ENCODE data around the gene KREMEN2.

The KREMEN2 gene

GRCh38 chr16:2999929-3000328 is 35.9 kb downstream of the KREMEN2 start:
- DNase-seq (no peak), ATAC-seq (replicated peaks) (no peak)
- H3K4me3 Mint-ChIP-seq, result no peak overlapping the region
- H3K36me3 Mint-ChIP-seq (ENCODE audit: insufficient read depth), result peaks cover 11% of the 10 kb centered on the region
- peaks cover 16 to 30% of the 10 kb centered on the region in 2 donors for H3K27me3 Mint-ChIP-seq
- H3K9me3 Mint-ChIP-seq, result no peaks in the 10 kb centered on the region
- peaks cover 0 to 6% of the 10 kb centered on the region in 2 donors for H3K4me1 Mint-ChIP-seq (ENCODE audit: low read depth in 2 of 2)
- no peak overlapping the region for H3K27ac Mint-ChIP-seq

- ATAC-seq (replicated peaks), result no peak
- H3K36me3 Mint-ChIP-seq (ENCODE audit: insufficient read depth), result peaks cover 11% of the 10 kb centered on the region
- no peaks in the 10 kb centered on the region for H3K9me3 Mint-ChIP-seq
- no peak for DNase-seq
- no peak overlapping the region for H3K4me3 Mint-ChIP-seq
- peaks cover 16 to 30% of the 10 kb centered on the region in 2 donors for H3K27me3 Mint-ChIP-seq
- H3K27ac Mint-ChIP-seq, result no peak overlapping the region
- peaks cover 0 to 7% of the 10 kb centered on the region in 2 donors for H3K4me1 Mint-ChIP-seq (ENCODE audit: low read depth in 2 of 2)
These were observed 36.5 kb downstream of the KREMEN2 start for GRCh38 chr16:3000540-3000939.

DNA sequence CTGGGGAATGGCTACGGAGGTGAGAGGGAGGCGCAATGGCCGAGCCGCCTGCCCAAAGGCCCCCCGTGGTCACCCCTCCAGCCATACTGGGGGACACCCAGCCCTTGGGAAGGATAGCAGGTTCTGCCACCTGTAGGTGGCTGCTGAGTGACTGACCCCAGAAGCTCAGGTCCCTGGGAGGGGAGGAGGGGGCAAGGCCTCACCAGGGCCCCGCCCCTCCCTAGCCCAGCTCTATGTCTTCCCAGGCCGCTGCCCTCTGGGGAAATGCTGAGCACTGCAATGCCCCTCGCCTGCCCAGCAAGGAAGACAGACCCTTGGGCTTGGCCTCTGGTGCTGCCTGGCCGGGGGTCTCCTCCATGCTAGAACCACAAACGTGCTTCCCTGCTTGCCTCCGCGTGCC is 37.2 kb downstream of the KREMEN2 start:
- no peaks in the 10 kb centered on the region for H3K9me3 Mint-ChIP-seq
- ATAC-seq (replicated peaks), result no peak
- H3K27ac Mint-ChIP-seq, result no peak overlapping the region
- no peak overlapping the region for H3K4me3 Mint-ChIP-seq
- DNase-seq, result no peak
- H3K4me1 Mint-ChIP-seq (ENCODE audit: low read depth in 2 of 2), result peaks cover 0 to 7% of the 10 kb centered on the region in 2 donors
- H3K27me3 Mint-ChIP-seq, result peaks cover 16 to 30% of the 10 kb centered on the region in 2 donors
- H3K36me3 Mint-ChIP-seq (ENCODE audit: insufficient read depth), result peaks cover 11% of the 10 kb centered on the region

DNA sequence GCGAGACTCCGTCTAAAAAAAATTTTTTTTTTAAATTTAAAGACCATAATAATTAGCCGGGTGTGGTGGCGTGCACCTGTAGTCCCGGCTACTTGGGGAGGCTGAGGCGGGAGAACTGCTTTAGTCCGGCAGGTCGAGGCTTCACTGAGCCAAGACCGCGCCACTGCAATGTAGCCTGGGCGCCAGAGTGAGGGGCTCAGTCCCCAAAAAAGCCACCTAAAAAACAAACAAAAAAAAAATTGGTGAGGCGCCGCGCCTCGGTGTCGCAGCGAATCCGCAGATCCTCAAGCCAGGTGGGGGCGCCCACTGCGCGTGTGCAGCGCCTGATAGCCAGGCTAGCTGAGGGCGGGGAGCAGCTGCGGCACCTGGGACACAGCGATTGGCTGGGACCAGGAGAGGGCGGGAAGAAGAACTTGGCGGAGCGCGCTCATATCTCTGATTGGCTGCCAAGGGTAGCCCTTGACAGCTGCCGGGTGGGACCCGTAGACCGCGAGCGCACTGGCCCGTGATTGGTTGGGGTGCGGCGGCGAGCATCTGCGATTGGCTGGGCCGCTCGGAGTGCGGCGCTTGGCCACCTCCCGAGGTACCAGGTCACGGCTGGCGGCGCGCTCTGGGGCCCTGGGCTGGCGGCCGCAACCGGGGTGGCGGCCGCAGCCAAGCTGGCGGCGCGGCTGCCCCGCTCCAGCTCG is 39.7 kb downstream of the KREMEN2 start:
- Mint-ChIP-seq H3K9me3 (no peaks in the 10 kb centered on the region), H3K27ac (peak overlapping the region in 1 of 2 donors; percentile 46), H3K36me3 (ENCODE audit: insufficient read depth) (peaks cover 11% of the 10 kb centered on the region), H3K4me3 (peak overlapping the region; percentile 77 to 78), H3K4me1 (ENCODE audit: low read depth in 2 of 2) (peaks cover 14 to 26% of the 10 kb centered on the region in 2 donors), H3K27me3 (peaks cover 16 to 40% of the 10 kb centered on the region in 2 donors)
- peak; percentile 97 for ATAC-seq (replicated peaks)
- peak; percentile 91 to 92 (median 91) for DNase-seq

GRCh38 chr16:3004319-3004718 is 40.2 kb downstream of the KREMEN2 start:
- peaks cover 11% of the 10 kb centered on the region for H3K36me3 Mint-ChIP-seq (ENCODE audit: insufficient read depth)
- H3K27ac Mint-ChIP-seq, result no peak overlapping the region
- H3K9me3 Mint-ChIP-seq, result no peaks in the 10 kb centered on the region
- peaks cover 16 to 35% of the 10 kb centered on the region in 2 donors for H3K27me3 Mint-ChIP-seq
- H3K4me3 Mint-ChIP-seq, result peak overlapping the region in 1 of 2 donors; percentile 64
- DNase-seq, result no peak
- H3K4me1 Mint-ChIP-seq (ENCODE audit: low read depth in 2 of 2), result peaks cover 14 to 27% of the 10 kb centered on the region in 2 donors
- peak; percentile 13 for ATAC-seq (replicated peaks)

GRCh38 chr16:3004781-3005284 is 40.8 kb downstream of the KREMEN2 start:
- H3K27ac Mint-ChIP-seq, result no peak overlapping the region
- H3K4me1 Mint-ChIP-seq (ENCODE audit: low read depth in 2 of 2), result peaks cover 14 to 27% of the 10 kb centered on the region in 2 donors
- no peak for DNase-seq
- H3K27me3 Mint-ChIP-seq, result peaks cover 11 to 31% of the 10 kb centered on the region in 2 donors
- no peaks in the 10 kb centered on the region for H3K9me3 Mint-ChIP-seq
- no peak for ATAC-seq (replicated peaks)
- H3K36me3 Mint-ChIP-seq (ENCODE audit: insufficient read depth), result peaks cover 11% of the 10 kb centered on the region
- H3K4me3 Mint-ChIP-seq, result peak overlapping the region; percentile 57 to 64

- H3K36me3 Mint-ChIP-seq (ENCODE audit: insufficient read depth), result peaks cover 6% of the 10 kb centered on the region
- no peaks in the 10 kb centered on the region for H3K9me3 Mint-ChIP-seq
- peaks cover 14 to 27% of the 10 kb centered on the region in 2 donors for H3K4me1 Mint-ChIP-seq (ENCODE audit: low read depth in 2 of 2)
- H3K4me3 Mint-ChIP-seq, result peak overlapping the region; percentile 59 to 80
- no peak for DNase-seq
- no peak for ATAC-seq (replicated peaks)
- H3K27ac Mint-ChIP-seq, result no peak overlapping the region
- H3K27me3 Mint-ChIP-seq, result peaks cover 0 to 23% of the 10 kb centered on the region in 2 donors
These were observed 43.2 kb downstream of the KREMEN2 start for GRCh38 chr16:3007059-3007956.

DNA sequence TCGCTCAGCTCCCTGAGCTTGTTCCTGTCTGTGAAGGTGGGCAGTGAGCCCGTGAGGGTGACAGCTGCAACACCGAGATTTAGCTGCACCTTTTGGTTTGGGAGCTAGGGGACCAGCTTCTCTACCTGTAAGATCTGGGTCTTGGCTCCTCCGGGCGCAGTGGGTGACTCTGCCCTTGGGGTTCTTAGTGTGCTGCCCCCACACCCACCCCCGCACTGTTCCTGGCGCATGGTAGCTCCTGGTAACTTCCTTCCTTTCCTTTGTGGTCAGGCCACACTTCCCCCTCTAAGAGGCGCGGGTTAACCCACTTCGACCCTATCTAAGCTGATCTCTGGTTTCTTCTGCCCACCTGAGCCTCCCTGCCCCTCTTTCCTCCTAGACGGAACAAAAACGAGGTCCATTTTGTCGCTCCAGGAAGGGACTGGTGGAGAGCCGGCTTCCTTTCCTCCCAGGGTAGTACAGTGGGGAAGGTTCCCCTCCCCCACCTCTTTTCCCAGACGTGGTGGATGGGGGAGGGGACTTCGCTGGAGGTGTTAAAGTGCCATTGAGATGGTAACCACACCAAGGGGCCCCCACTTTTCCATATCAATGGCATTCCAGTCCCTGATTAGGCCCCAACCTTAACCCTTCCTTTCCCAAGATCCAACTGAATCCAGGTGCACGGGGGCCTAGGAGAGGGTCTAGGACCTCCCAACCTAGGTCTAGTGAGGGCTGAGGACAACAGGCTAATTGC is 44.0 kb downstream of the KREMEN2 start:
- peak overlapping the region in 1 of 2 donors; percentile 55 for H3K27ac Mint-ChIP-seq
- ATAC-seq (replicated peaks), result no peak
- H3K36me3 Mint-ChIP-seq (ENCODE audit: insufficient read depth), result peaks cover 6% of the 10 kb centered on the region
- peaks cover 14 to 27% of the 10 kb centered on the region in 2 donors for H3K4me1 Mint-ChIP-seq (ENCODE audit: low read depth in 2 of 2)
- peaks cover 0 to 30% of the 10 kb centered on the region in 2 donors for H3K27me3 Mint-ChIP-seq
- H3K9me3 Mint-ChIP-seq, result no peaks in the 10 kb centered on the region
- peak in 1 of 3 experiments; percentile 18 for DNase-seq
- peak overlapping the region; percentile 59 to 80 for H3K4me3 Mint-ChIP-seq

DNA sequence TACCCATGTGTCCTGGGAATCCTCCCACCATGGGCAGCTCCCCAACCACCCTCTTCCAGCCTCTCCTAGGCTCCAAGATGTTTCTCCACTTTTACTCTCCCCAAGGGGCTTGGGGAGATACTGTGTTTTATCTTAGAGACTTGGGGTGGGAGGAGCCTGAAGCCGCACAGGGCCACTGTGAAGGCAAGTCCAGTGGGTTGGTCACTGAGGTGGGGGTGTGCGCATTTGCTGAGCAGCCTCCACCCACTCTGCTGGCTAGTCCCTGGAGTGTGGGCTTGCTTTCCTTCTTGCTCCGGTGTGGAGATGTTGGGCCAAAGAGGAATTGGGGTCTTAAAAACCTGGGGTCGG is 44.6 kb downstream of the KREMEN2 start:
- no peaks in the 10 kb centered on the region for H3K9me3 Mint-ChIP-seq
- DNase-seq (no peak), ATAC-seq (replicated peaks) (no peak)
- peaks cover 0 to 32% of the 10 kb centered on the region in 2 donors for H3K27me3 Mint-ChIP-seq
- peak overlapping the region in 1 of 2 donors; percentile 55 for H3K27ac Mint-ChIP-seq
- H3K4me1 Mint-ChIP-seq (ENCODE audit: low read depth in 2 of 2), result peaks cover 14 to 27% of the 10 kb centered on the region in 2 donors
- H3K36me3 Mint-ChIP-seq (ENCODE audit: insufficient read depth), result peaks cover 3% of the 10 kb centered on the region
- peak overlapping the region; percentile 59 to 80 for H3K4me3 Mint-ChIP-seq

GRCh38 chr16:3009568-3010390 is 45.7 kb downstream of the KREMEN2 start:
- DNase-seq, result no peak
- no peak overlapping the region for H3K4me3 Mint-ChIP-seq
- peaks cover 0 to 42% of the 10 kb centered on the region in 2 donors for H3K27me3 Mint-ChIP-seq
- H3K27ac Mint-ChIP-seq, result no peak overlapping the region
- peaks cover 4% of the 10 kb centered on the region for H3K36me3 Mint-ChIP-seq (ENCODE audit: insufficient read depth)
- no peaks in the 10 kb centered on the region for H3K9me3 Mint-ChIP-seq
- no peak for ATAC-seq (replicated peaks)
- H3K4me1 Mint-ChIP-seq (ENCODE audit: low read depth in 2 of 2), result peaks cover 14 to 23% of the 10 kb centered on the region in 2 donors

DNA sequence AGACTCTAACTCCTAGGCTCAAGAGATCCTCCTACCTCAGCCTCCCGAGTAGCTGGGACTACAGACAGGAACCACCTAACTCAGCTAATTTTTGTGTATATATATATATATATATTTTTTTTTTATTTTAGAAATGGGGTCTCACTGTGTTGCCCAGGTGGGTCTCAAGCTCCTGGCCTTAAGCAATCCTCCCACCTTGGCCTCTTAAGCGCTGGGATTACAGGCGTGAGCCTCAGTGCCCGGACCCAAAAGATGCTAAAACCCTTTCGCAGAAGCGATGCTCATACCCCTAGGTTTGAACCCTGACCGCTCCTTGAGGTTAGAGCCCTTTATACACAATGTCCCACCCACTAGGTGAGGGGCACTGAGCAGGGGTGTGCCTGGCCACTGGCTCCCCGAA is 46.4 kb downstream of the KREMEN2 start:
- peaks cover 14 to 20% of the 10 kb centered on the region in 2 donors for H3K4me1 Mint-ChIP-seq (ENCODE audit: low read depth in 2 of 2)
- no peak for ATAC-seq (replicated peaks)

DNA sequence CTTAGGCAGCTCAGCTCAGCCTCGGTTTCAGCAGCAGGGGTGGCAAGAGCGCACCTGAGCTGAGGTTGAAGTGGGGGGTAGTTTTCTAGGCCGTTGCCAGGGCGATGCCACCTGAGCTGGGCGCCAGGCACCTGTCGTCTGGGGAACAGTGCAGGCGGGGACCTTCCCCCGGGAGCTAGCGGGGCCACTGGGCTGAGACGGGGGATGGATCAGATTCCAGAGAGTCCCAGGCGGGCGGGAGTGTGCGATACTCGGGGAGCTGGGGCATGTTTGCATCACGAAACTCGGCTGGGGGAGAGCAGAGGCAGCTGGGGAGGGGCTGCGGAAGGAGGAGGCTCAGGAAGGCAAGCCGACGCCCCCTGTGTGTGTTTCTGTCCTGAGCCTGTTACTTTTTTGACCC is 48.2 kb downstream of the KREMEN2 start:
- Mint-ChIP-seq H3K4me1 (ENCODE audit: low read depth in 2 of 2) (peaks cover 13 to 16% of the 10 kb centered on the region in 2 donors), H3K27me3 (peaks cover 0 to 33% of the 10 kb centered on the region in 2 donors), H3K36me3 (ENCODE audit: insufficient read depth) (peaks cover 4% of the 10 kb centered on the region), H3K27ac (no peak overlapping the region), H3K4me3 (no peak overlapping the region), H3K9me3 (no peaks in the 10 kb centered on the region)
- ATAC-seq (replicated peaks), result no peak
- DNase-seq, result no peak

More for the DNA sequence above, 46.4 kb downstream of the KREMEN2 start:
- H3K4me3 Mint-ChIP-seq, result no peak overlapping the region
- no peak for DNase-seq
- peaks cover 4% of the 10 kb centered on the region for H3K36me3 Mint-ChIP-seq (ENCODE audit: insufficient read depth)
- H3K27ac Mint-ChIP-seq, result no peak overlapping the region
- H3K9me3 Mint-ChIP-seq, result no peaks in the 10 kb centered on the region
- H3K27me3 Mint-ChIP-seq, result peaks cover 0 to 42% of the 10 kb centered on the region in 2 donors

All from effector memory CD8-positive, alpha-beta T cell (primary cell).